NCI-H2196 treated with DMSO at 0.1 percent for 48 hours (cell line): ENCODE data around the gene RTTN.

Experiments used
- DNase-seq: peaks from one replicate; lab custom pipeline; 2025; ENCODE audit not compliant: unreplicated experiment; lab: John Stamatoyannopoulos, UW

The RTTN gene

GRCh38 chr18:70031221-70031620 is 174.3 kb downstream of the RTTN start:
- DNase-seq: no peak

- no peak for DNase-seq
Measured at GRCh38 chr18:70030728-70031127, 174.8 kb downstream of the RTTN start.

GRCh38 chr18:70029163-70029562 is 176.3 kb downstream of the RTTN start:
- no peak for DNase-seq

- DNase-seq: no peak
Measured at GRCh38 chr18:70028734-70029133, 176.8 kb downstream of the RTTN start.

- no peak for DNase-seq
Measured at GRCh38 chr18:70028084-70028483, 177.4 kb downstream of the RTTN start.

GRCh38 chr18:70025580-70025979 is 179.9 kb downstream of the RTTN start:
- DNase-seq: no peak

GRCh38 chr18:70024829-70025228 is 180.7 kb downstream of the RTTN start:
- no peak for DNase-seq

GRCh38 chr18:70024093-70024492 is 181.4 kb downstream of the RTTN start:
- no peak for DNase-seq

- no peak for DNase-seq
Measured at GRCh38 chr18:70022636-70023035, 182.9 kb downstream of the RTTN start.

GRCh38 chr18:70021498-70021897 is 184.0 kb downstream of the RTTN start:
- DNase-seq: no peak

GRCh38 chr18:70021043-70021442 is 184.4 kb downstream of the RTTN start:
- no peak for DNase-seq

GRCh38 chr18:70019991-70020390 is 185.5 kb downstream of the RTTN start:
- DNase-seq: no peak

GRCh38 chr18:70019136-70019535 is 186.4 kb downstream of the RTTN start:
- no peak for DNase-seq

GRCh38 chr18:70015127-70015526 is 190.4 kb downstream of the RTTN start:
- DNase-seq: no peak

GRCh38 chr18:70005580-70005979 is 199.9 kb downstream of the RTTN start:
- DNase-seq: no peak

GRCh38 chr18:70004696-70005095 is 200.8 kb downstream of the RTTN start:
- no peak for DNase-seq

GRCh38 chr18:69999656-70000055 is 205.8 kb downstream of the RTTN start:
- DNase-seq: no peak

- no peak for DNase-seq
Measured at GRCh38 chr18:69998523-69998987, 206.9 kb downstream of the RTTN start.

GRCh38 chr18:69996951-69997798 is 208.3 kb downstream of the RTTN start:
- no peak for DNase-seq

GRCh38 chr18:69996417-69996816 is 209.1 kb downstream of the RTTN start:
- no peak for DNase-seq

- DNase-seq: no peak
Measured at GRCh38 chr18:69995774-69996173, 209.7 kb downstream of the RTTN start.

- no peak for DNase-seq
Measured at GRCh38 chr18:69992776-69993175, 212.7 kb downstream of the RTTN start.

GRCh38 chr18:69987870-69988269 is 217.6 kb downstream of the RTTN start:
- no peak for DNase-seq
